Left forelimb (tissue), 1 donor: ENCODE results near the gene P4HA3.

Experiments
- DNase-seq: peaks from one replicate; pipeline ENCODE4 v3.0.0-alpha.2; 2018; ENCODE audit warnings: low spot score

The P4HA3 gene

DNA sequence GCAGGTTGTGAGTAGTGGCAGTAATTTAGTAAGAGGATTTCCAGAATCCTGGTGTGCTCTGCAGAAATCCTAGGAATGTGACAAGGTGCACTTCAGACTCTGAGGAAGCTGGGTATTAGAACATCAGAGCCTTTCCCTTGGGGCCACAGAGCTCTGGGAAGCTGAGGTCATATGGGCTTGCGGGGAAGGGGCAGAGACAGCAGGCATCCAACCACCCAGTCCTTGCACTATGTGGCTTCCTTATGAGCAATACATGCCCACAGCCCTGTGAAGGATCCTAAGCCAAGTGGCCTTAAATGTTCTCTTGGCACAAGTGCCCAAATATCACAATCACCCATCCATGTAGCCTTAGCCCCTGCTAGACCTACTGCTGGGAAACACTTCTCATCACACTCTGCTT lies 46.2 kb downstream of the P4HA3 start:
- DNase-seq = no peak

- DNase-seq = no peak
Measured at GRCh38 chr11:74262725-74263124, 48.7 kb downstream of the P4HA3 start.

- DNase-seq = no peak
Measured at GRCh38 chr11:74257959-74258553, 53.4 kb downstream of the P4HA3 start.

DNA sequence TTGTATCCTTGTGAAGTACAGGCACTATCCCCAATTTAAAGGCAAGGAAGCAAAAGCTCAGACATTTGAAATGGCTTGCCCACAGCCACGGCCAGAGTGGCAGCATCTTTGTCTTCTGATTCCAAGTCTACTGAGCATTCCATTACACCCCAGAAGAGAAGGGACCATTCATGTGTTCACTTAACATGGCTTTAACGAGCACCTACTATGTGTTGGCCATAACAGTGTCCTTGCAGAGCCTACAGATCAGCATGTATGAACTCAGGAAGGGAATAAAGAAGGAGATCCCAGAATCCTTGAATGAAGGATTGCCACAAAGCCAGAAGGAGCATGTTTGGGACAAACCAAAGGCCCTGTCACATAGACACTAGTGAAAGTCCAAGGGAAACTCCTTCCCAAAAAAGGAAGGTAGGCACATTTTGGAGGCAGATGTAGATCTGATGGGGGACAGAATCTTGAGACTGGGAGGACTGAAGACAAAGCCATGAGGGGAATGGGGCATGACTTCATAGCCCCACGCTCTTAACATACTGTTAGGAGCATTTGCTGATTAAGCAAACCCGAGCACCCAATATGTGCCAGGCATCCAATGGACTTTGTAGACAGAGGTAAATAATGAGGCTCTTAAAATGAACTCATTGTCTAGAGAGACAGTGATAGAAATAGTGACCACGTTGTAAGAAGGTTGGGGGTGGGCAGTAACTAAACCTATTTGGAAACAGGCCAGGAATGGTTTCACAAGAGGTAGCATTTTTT lies 54.9 kb downstream of the P4HA3 start:
- DNase-seq = no peak

DNA sequence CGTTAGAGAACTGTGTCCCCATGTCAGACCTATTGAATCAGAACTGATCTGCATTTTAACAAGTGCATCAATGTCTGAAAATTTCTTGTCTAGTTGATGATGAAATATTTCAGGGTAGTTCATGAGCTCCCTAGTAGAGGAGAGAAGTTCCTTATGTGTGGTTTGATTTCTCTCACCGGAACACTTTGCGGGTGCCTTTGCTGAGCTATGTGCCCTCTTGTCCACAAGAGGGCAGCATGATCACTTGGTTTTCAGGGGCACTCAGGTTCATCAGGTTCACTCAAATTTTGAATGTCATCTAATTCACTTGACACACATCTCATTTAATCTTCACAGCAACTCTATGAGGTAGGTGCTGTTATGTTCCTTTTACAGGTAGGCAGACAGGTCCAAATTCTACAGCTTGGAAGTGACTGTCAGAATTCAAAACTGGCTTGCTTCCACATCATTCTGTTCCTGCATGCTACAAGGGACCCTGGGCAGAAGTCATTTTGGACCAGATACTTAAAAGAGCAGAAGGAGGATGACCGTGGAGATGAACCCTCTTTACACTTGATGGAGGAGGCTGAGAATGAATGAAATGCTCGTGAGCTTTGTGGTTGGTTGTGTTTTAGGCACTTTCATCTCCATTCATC lies 55.6 kb downstream of the P4HA3 start:
- no peak for DNase-seq

DNA sequence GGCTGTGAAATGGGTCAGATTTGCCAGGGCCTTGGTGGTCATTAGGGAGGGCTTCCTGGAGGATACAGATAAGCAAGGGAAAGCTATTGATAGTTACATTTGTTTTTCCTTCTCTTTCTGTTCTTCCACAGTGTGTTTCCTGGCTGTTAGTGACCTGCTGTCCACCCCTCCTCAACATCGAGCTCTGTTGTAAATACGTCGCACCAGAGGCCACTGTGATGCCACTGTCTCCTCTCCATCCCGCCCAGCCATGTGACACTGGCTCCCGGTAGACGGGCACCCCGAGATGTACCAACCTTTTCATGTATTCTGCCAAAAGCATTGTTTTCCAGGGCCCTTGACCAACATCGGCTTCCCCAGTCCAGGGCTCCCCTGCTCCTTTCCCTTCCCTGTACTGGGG lies 58.1 kb downstream of the P4HA3 start:
- no peak for DNase-seq

- DNase-seq = no peak
Measured at GRCh38 chr11:74249496-74249895, 61.9 kb downstream of the P4HA3 start.

DNA sequence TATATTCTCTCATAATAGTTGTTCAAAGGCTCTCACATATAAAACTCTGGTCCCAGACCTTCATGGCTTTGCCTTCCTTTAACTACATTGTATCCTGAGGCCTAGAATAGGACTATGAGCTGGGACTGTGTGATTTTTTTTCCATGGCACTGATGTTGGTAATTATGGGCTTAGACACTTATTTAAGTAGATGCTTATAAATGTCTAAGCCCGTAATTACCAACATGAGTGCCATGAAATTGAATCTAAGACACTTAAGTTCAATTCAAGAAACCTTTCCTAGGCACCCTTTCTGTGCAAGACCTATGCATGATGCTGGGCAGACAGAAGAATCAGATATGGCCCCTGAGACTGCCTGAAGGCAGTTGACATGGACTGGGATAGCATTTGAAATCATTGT lies 63.0 kb downstream of the P4HA3 start:
- DNase-seq = no peak

DNA sequence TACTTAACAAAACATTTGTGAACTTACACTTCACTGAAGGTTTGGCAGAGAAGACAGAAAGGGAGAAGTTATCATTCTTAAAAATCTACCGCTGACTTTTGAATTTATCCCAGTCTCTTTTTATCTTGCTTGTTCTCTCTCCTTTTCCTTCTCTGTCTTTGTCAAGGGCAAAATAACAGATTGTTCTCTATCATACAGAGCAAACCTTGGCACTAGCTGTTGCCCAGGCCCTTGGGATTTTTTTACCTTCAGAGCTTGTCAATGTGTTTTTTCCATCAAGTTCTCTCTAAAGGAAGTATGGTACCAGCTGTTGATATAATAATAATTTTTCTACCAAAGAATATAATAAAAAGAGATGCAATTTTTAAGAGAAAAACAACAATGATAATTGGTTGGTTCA lies 73.2 kb downstream of the P4HA3 start:
- DNase-seq = no peak

GRCh38 chr11:74237541-74237940 lies 73.9 kb downstream of the P4HA3 start:
- no peak for DNase-seq

GRCh38 chr11:74235121-74235520 lies 76.3 kb downstream of the P4HA3 start:
- no peak for DNase-seq

GRCh38 chr11:74233683-74234082 lies 77.8 kb downstream of the P4HA3 start:
- DNase-seq = no peak

- no peak for DNase-seq
Measured at GRCh38 chr11:74232311-74232950, 79.0 kb downstream of the P4HA3 start.

- no peak for DNase-seq
Measured at GRCh38 chr11:74226907-74227306, 84.5 kb downstream of the P4HA3 start.

GRCh38 chr11:74225565-74225964 lies 85.9 kb downstream of the P4HA3 start:
- DNase-seq = no peak

GRCh38 chr11:74221816-74222215 lies 89.6 kb downstream of the P4HA3 start:
- DNase-seq = no peak

DNA sequence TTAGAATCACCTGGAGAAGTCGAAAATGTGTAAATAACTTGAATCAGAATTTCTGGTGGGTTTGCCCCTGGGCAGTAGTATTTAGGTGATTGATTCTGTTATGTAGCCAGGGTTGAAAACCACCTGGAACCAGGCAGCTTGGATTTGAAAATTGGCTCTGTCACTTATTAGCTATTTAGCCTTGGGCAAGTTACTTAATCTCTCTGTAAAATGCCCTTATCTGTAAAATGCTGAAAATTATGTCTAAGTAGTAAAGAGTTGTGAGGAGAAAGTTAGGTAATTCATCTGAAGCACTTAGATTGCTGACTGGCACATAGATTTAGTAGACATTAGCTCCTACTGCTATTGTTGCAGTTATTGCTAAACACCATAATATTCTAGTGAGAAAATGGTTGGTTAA lies 91.1 kb downstream of the P4HA3 start:
- DNase-seq = no peak
